Testis (tissue), 3 donors: ENCODE measurements around the gene L1CAM. TPM values are rescaled to one million over a fixed set of nuclear protein-coding genes. Genes with fewer than 3 reads are reported as not detected.

Source experiments
- DNase-seq: peaks from one replicate; pipeline ENCODE4 v3.0.0-alpha.2; 2019
- H3K27ac ChIP-seq, 2 donors: fragments of 200-600 bp; sonication (generic); one replicate each; pipeline ENCODE4 v1.5.1; 2019
- H3K27me3 ChIP-seq: fragments of 200-600 bp; sonication (generic); one replicate; pipeline ENCODE4 v1.5.1; 2019
- H3K36me3 ChIP-seq: fragments of 200-600 bp; sonication (generic); one replicate; pipeline ENCODE4 v1.5.1; 2017; ENCODE audit warnings: low read depth; ENCODE audit errors: missing control alignments
- H3K4me1 ChIP-seq: fragments of 200-600 bp; sonication (generic); one replicate; pipeline ENCODE4 v1.5.1; 2019
- H3K4me3 ChIP-seq, 2 donors: fragments of 200-600 bp; sonication (generic); one replicate each; pipeline ENCODE4 v1.5.1; 2017 to 2019
- H3K9me3 ChIP-seq: fragments of 200-600 bp; sonication (generic); one replicate; pipeline ENCODE4 v1.5.1; 2017
- CTCF ChIP-seq, 3 experiments: fragments of 450-650 bp in 2 of 3; fragments of 200-600 bp in 1 of 3; sonication (generic) in 1 of 3; IDR thresholded peaks; one replicate each; pipeline ENCODE4 v1.5.1; 2016 to 2019; ENCODE audit warnings: antibody characterized with exemption in 3 of 3, mild to moderate bottlenecking in 2 of 3, moderate library complexity in 1 of 3
- POLR2A ChIP-seq: fragments of 450-650 bp; IDR thresholded peaks from one replicate; pipeline ENCODE4 v1.6.1; 2017; ENCODE audit warnings: antibody characterized with exemption, mild to moderate bottlenecking, moderate library complexity
- WGBS, 2 donors: methylation state at CpG; one replicate each; pipeline ENCODE4 v1.1.5; 2018; 5-methylcytosine and 5-hydroxymethylcytosine counted together
- intact Hi-C: fragments of 100-400 bp; cut with DNase I; formaldehyde crosslinking; loops from one replicate; pipeline ENCODE4 v1.15.1; 2023; ENCODE audit warnings: low total_unique reads
- polyA plus RNA-seq: library from polyadenylated mRNA; stranded (reverse); fragments of 350-450 nt; fragmentation: Illumina TruSeq; extraction: RNeasy Lipid Tissue Mini Kit (QIAGEN cat#74804); gene quantifications from one replicate; pipeline ENCODE4 v1.2.3, GENCODE V29; 2014; ENCODE audit warnings: low read depth, low replicate concordance; ENCODE audit not compliant: insufficient read depth
- total RNA-seq, 2 donors: library from RNA; depleted of rRNA; stranded (reverse); fragments of >200 nt; gene quantifications; one replicate each; pipeline ENCODE4 v1.2.3, GENCODE V29; 2016

L1CAM gene
- total and polyA plus RNA-seq, 3 donors from 2014 or later = 1.7 to 4.5 (median 2.5) TPM

- 54 to 90% methylated on average over 2 to 3 of the region's 3 CpGs for WGBS, 2 donors
- H3K27ac ChIP-seq = no peak overlapping the region
- no peaks in the 10 kb centered on the region for H3K36me3 ChIP-seq
- TF ChIP-seq POLR2A (no peak), CTCF (IDR thresholded peaks at IDR 0.05) (no peak)
- intact Hi-C loops = no loop called here
- no peak for DNase-seq
- no peaks in the 10 kb centered on the region for H3K4me1 ChIP-seq
- no peaks in the 10 kb centered on the region for H3K27me3 ChIP-seq
- H3K4me3 ChIP-seq = no peak overlapping the region
- no peaks in the 10 kb centered on the region for H3K9me3 ChIP-seq
Observed at GRCh38 chrX:153874085-153874365, 11.9 kb downstream of the L1CAM start.

- TF ChIP-seq CTCF (IDR thresholded peaks at IDR 0.05) (no peak), POLR2A (no peak)
- no peaks in the 10 kb centered on the region for H3K9me3 ChIP-seq
- no peaks in the 10 kb centered on the region for H3K27me3 ChIP-seq
- no peak for DNase-seq
- no peaks in the 10 kb centered on the region for H3K4me1 ChIP-seq
- no peak overlapping the region for H3K4me3 ChIP-seq
- H3K36me3 ChIP-seq = no peaks in the 10 kb centered on the region
- no peak overlapping the region for H3K27ac ChIP-seq
- WGBS, 2 donors = 63 to 67% methylated on average over 2 to 5 of the region's 7 CpGs
- intact Hi-C loops = no loop called here
Observed at GRCh38 chrX:153873282-153874084, 12.5 kb downstream of the L1CAM start.

GRCh38 chrX:153871946-153872878 is 13.8 kb downstream of the L1CAM start:
- TF ChIP-seq CTCF (IDR thresholded peaks at IDR 0.05) = no peak
- no peak for TF ChIP-seq POLR2A
- WGBS, 2 donors = 80 to 82% methylated on average over 3 to 24 of the region's 29 CpGs
- intact Hi-C loops = no loop called here

GRCh38 chrX:153871451-153871850 is 14.5 kb downstream of the L1CAM start:
- intact Hi-C loops = no loop called here
- Histone ChIP-seq H3K4me3 (no peak overlapping the region), H3K36me3 (no peaks in the 10 kb centered on the region), H3K4me1 (no peaks in the 10 kb centered on the region), H3K27me3 (no peaks in the 10 kb centered on the region), H3K27ac (no peak overlapping the region), H3K9me3 (no peaks in the 10 kb centered on the region)
- no peak for TF ChIP-seq POLR2A
- TF ChIP-seq CTCF (IDR thresholded peaks at IDR 0.05) = no peak
- DNase-seq = no peak
- 43 to 50% methylated on average over 5 of the region's 6 CpGs for WGBS, 2 donors

More at GRCh38 chrX:153871946-153872878, 13.8 kb downstream of the L1CAM start:
- no peaks in the 10 kb centered on the region for H3K9me3 ChIP-seq
- DNase-seq = no peak
- H3K4me3 ChIP-seq = no peak overlapping the region
- no peaks in the 10 kb centered on the region for H3K27me3 ChIP-seq
- no peaks in the 10 kb centered on the region for H3K4me1 ChIP-seq
- no peaks in the 10 kb centered on the region for H3K36me3 ChIP-seq
- no peak overlapping the region for H3K27ac ChIP-seq
